ENCODE measurements around the gene KLHL41. TPM values are rescaled to one million over a fixed set of nuclear protein-coding genes. Genes with fewer than 3 reads are reported as not detected.

The KLHL41 gene
- total and polyA plus RNA-seq, 2 of the 13 experiments (the other 11 are each of a cell fraction or from before 2014, with no cell fraction given) = 0.07 to 0.31 TPM

DNA sequence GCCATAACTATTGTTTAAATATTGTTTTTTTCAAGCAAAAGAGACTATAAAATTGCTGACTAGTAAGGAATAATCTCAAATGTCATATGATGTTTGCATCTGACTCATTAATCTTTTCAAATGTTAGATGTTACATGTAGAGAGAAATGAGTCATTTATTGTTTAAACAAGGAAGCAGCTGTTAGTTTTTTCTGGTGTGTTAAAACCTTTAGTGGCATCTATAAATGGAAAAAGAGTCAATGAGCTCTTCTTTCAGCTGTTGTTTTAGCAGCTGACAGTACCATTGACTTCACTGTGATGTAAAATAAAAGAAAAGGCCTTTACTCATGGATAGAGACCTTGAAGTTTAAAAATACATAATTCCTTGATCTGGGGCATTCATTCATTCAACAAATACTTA lies 1.8 kb upstream of the KLHL41 start (continued):
- TF ChIP-seq ZSCAN12 (CRISPR knock-in tag; IDR thresholded peaks at IDR 0.05) (no peak), KDM5B (CRISPR knock-in tag; IDR thresholded peaks at IDR 0.05; ENCODE audit: borderline replicate concordance) (no peak), ZNF530 (CRISPR knock-in tag; IDR thresholded peaks at IDR 0.05; ENCODE audit: low read depth) (no peak), ZNF354B (CRISPR knock-in tag; IDR thresholded peaks at IDR 0.05) (no peak), ZZZ3 (CRISPR knock-in tag; IDR thresholded peaks at IDR 0.05; ENCODE audit: borderline replicate concordance) (no peak), ZBTB21 (CRISPR knock-in tag; IDR thresholded peaks at IDR 0.05) (no peak), CENPX (CRISPR knock-in tag; IDR thresholded peaks at IDR 0.05) (no peak), SAP130 (CRISPR knock-in tag; IDR thresholded peaks at IDR 0.05; ENCODE audit: low read depth) (peak; percentile 38), FOSL1 (CRISPR knock-in tag; IDR thresholded peaks at IDR 0.05; ENCODE audit: borderline replicate concordance) (no peak), ZNF160 (CRISPR knock-in tag; IDR thresholded peaks at IDR 0.05) (no peak), NCOA2 (CRISPR knock-in tag; IDR thresholded peaks at IDR 0.05) (no peak), TGIF2 (CRISPR knock-in tag; IDR thresholded peaks at IDR 0.05) (no peak)
- TF ChIP-seq, protein P1, sequence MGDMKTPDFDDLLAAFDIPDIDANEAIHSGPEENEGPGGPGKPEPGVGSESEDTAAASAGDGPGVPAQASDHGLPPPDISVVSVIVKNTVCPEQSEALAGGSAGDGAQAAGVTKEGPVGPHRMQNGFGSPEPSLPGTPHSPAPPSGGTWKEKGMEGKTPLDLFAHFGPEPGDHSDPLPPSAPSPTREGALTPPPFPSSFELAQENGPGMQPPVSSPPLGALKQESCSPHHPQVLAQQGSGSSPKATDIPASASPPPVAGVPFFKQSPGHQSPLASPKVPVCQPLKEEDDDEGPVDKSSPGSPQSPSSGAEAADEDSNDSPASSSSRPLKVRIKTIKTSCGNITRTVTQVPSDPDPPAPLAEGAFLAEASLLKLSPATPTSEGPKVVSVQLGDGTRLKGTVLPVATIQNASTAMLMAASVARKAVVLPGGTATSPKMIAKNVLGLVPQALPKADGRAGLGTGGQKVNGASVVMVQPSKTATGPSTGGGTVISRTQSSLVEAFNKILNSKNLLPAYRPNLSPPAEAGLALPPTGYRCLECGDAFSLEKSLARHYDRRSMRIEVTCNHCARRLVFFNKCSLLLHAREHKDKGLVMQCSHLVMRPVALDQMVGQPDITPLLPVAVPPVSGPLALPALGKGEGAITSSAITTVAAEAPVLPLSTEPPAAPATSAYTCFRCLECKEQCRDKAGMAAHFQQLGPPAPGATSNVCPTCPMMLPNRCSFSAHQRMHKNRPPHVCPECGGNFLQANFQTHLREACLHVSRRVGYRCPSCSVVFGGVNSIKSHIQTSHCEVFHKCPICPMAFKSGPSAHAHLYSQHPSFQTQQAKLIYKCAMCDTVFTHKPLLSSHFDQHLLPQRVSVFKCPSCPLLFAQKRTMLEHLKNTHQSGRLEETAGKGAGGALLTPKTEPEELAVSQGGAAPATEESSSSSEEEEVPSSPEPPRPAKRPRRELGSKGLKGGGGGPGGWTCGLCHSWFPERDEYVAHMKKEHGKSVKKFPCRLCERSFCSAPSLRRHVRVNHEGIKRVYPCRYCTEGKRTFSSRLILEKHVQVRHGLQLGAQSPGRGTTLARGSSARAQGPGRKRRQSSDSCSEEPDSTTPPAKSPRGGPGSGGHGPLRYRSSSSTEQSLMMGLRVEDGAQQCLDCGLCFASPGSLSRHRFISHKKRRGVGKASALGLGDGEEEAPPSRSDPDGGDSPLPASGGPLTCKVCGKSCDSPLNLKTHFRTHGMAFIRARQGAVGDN (CRISPR knock-in tag; IDR thresholded peaks at IDR 0.05) = no peak
- TF ChIP-seq, protein P2, sequence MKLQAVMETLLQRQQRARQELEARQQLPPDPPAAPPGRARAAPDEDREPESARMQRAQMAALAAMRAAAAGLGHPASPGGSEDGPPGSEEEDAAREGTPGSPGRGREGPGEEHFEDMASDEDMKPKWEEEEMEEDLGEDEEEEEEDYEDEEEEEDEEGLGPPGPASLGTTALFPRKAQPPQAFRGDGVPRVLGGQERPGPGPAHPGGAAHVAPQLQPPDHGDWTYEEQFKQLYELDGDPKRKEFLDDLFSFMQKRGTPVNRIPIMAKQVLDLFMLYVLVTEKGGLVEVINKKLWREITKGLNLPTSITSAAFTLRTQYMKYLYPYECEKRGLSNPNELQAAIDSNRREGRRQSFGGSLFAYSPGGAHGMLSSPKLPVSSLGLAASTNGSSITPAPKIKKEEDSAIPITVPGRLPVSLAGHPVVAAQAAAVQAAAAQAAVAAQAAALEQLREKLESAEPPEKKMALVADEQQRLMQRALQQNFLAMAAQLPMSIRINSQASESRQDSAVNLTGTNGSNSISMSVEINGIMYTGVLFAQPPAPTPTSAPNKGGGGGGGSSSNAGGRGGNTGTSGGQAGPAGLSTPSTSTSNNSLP (IDR thresholded peaks at IDR 0.05; ENCODE audit: low read depth, low read length) = peak; percentile 77
- TF ChIP-seq, protein P3, sequence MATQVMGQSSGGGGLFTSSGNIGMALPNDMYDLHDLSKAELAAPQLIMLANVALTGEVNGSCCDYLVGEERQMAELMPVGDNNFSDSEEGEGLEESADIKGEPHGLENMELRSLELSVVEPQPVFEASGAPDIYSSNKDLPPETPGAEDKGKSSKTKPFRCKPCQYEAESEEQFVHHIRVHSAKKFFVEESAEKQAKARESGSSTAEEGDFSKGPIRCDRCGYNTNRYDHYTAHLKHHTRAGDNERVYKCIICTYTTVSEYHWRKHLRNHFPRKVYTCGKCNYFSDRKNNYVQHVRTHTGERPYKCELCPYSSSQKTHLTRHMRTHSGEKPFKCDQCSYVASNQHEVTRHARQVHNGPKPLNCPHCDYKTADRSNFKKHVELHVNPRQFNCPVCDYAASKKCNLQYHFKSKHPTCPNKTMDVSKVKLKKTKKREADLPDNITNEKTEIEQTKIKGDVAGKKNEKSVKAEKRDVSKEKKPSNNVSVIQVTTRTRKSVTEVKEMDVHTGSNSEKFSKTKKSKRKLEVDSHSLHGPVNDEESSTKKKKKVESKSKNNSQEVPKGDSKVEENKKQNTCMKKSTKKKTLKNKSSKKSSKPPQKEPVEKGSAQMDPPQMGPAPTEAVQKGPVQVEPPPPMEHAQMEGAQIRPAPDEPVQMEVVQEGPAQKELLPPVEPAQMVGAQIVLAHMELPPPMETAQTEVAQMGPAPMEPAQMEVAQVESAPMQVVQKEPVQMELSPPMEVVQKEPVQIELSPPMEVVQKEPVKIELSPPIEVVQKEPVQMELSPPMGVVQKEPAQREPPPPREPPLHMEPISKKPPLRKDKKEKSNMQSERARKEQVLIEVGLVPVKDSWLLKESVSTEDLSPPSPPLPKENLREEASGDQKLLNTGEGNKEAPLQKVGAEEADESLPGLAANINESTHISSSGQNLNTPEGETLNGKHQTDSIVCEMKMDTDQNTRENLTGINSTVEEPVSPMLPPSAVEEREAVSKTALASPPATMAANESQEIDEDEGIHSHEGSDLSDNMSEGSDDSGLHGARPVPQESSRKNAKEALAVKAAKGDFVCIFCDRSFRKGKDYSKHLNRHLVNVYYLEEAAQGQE (IDR thresholded peaks at IDR 0.05; ENCODE audit: borderline replicate concordance in 1 of 2, low read depth in 1 of 2, low read length in 2 of 2) = no peak
- TF ChIP-seq, protein P4, sequence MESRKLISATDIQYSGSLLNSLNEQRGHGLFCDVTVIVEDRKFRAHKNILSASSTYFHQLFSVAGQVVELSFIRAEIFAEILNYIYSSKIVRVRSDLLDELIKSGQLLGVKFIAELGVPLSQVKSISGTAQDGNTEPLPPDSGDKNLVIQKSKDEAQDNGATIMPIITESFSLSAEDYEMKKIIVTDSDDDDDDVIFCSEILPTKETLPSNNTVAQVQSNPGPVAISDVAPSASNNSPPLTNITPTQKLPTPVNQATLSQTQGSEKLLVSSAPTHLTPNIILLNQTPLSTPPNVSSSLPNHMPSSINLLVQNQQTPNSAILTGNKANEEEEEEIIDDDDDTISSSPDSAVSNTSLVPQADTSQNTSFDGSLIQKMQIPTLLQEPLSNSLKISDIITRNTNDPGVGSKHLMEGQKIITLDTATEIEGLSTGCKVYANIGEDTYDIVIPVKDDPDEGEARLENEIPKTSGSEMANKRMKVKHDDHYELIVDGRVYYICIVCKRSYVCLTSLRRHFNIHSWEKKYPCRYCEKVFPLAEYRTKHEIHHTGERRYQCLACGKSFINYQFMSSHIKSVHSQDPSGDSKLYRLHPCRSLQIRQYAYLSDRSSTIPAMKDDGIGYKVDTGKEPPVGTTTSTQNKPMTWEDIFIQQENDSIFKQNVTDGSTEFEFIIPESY (CRISPR knock-in tag; IDR thresholded peaks at IDR 0.05) = no peak

All from HepG2 (cell line).